Thyroid gland (tissue), 4 donors: ENCODE data around the gene RITA1. TPM values are rescaled to one million over a fixed set of nuclear protein-coding genes. Genes with fewer than 3 reads are reported as not detected.
"Not testable (repeated sequence)": the region's sequence is repeated elsewhere in the genome, so short reads cannot be mapped to it uniquely, and the experiment has no call there.

Experiments
- DNase-seq, 2 donors: peaks; one replicate each; pipeline ENCODE4 v3.0.0-alpha.2; 2019
- H3K27ac ChIP-seq, 3 donors: fragments of 200-600 bp; sonication (generic); 1 replicate in 2 of 3; 2 replicates in 1 of 3; pipeline ENCODE4 v1.5.1; 2016 to 2019; ENCODE audit warnings: mild to moderate bottlenecking in 1 of 3, moderate library complexity in 1 of 3
- H3K27me3 ChIP-seq: fragments of 200-600 bp; sonication (generic); one replicate; pipeline ENCODE4 v1.5.1; 2019
- H3K36me3 ChIP-seq, 2 donors: fragments of 200-600 bp; sonication (generic); one replicate each; pipeline ENCODE4 v1.5.1; 2016 to 2019
- H3K4me1 ChIP-seq, 2 donors: fragments of 200-600 bp; sonication (generic); one replicate each; pipeline ENCODE4 v1.5.1; 2017 to 2019
- H3K4me3 ChIP-seq, 3 donors: fragments of 200-600 bp; sonication (generic); replicated peaks in 1 of 3; 1 replicate in 2 of 3; 2 replicates in 1 of 3; pipeline ENCODE4 v1.5.1; 2016; ENCODE audit warnings: mild to moderate bottlenecking in 1 of 3
- H3K9me3 ChIP-seq: fragments of 200-600 bp; sonication (generic); one replicate; pipeline ENCODE4 v1.5.1; 2017
- CTCF ChIP-seq, 6 experiments: fragments of 200-600 bp in 3 of 6; fragments of 450-650 bp in 3 of 6; sonication (generic) in 3 of 6; IDR thresholded peaks; one replicate each; pipeline ENCODE4 v1.5.1; 2016 to 2019; ENCODE audit warnings: antibody characterized with exemption in 6 of 6, mild to moderate bottlenecking in 2 of 6, inconsistent platforms in 1 of 6, moderate library complexity in 1 of 6
- POLR2A ChIP-seq, 2 donors: fragments of 450-650 bp; IDR thresholded peaks; one replicate each; pipeline ENCODE4 v1.6.1; 2017; ENCODE audit warnings: antibody characterized with exemption in 2 of 2, mild to moderate bottlenecking in 2 of 2, moderate library complexity in 1 of 2
- WGBS, 2 donors: methylation state at CpG; one replicate each; pipeline ENCODE4 v1.1.5; 2017; 5-methylcytosine and 5-hydroxymethylcytosine counted together
- intact Hi-C: fragments of 100-400 bp; cut with DNase I; formaldehyde crosslinking; loops from one replicate; pipeline ENCODE4 v1.15.1; 2023
- total RNA-seq, 4 donors: library from RNA; depleted of rRNA; stranded (reverse); fragments of >200 nt; gene quantifications; one replicate each; pipeline ENCODE4 v1.2.3, GENCODE V29; 2016

RITA1 gene
- total RNA-seq, 4 donors from 2014 or later, result 26.6 to 39.6 (median 32.8) TPM

GRCh38 chr12:113203852-113204760, 18.6 kb downstream of the RITA1 start:
- H3K36me3 ChIP-seq, result no peaks in the 10 kb centered on the region
- H3K4me3 ChIP-seq, result no peak overlapping the region
- H3K27ac ChIP-seq, result peak overlapping the region; percentile 3 to 70 (median 66)
- H3K4me1 ChIP-seq, result peaks cover 5 to 14% of the 10 kb centered on the region in 2 donors
- DNase-seq, result no peak
- TF ChIP-seq POLR2A (IDR thresholded peaks at IDR 0.05), result no peak
- TF ChIP-seq CTCF (IDR thresholded peaks at IDR 0.05), result no peak
- WGBS, 2 donors, result 88 to 92% methylated on average over 8 of the region's 8 CpGs
- no peaks in the 10 kb centered on the region for H3K9me3 ChIP-seq
- intact Hi-C loops, result no loop called here
- H3K27me3 ChIP-seq, result no peaks in the 10 kb centered on the region

- peak; percentile 45 to 65 for DNase-seq
- 60 to 71% methylated on average over 3 of the region's 3 CpGs for WGBS, 2 donors
- intact Hi-C loops, result no loop called here
- H3K9me3 ChIP-seq, result no peaks in the 10 kb centered on the region
- no peaks in the 10 kb centered on the region for H3K27me3 ChIP-seq
- H3K4me1 ChIP-seq, result peaks cover 5 to 14% of the 10 kb centered on the region in 2 donors
- peak overlapping the region; percentile 3 to 70 (median 66) for H3K27ac ChIP-seq
- no peak overlapping the region for H3K4me3 ChIP-seq
- TF ChIP-seq CTCF (IDR thresholded peaks at IDR 0.05) (no peak), POLR2A (IDR thresholded peaks at IDR 0.05) (no peak)
- H3K36me3 ChIP-seq, result no peaks in the 10 kb centered on the region
Measured at GRCh38 chr12:113204804-113205203, 19.3 kb downstream of the RITA1 start.

- 96 to 98% methylated on average over 5 of the region's 5 CpGs for WGBS, 2 donors
- peaks cover 5 to 14% of the 10 kb centered on the region in 2 donors for H3K4me1 ChIP-seq
- intact Hi-C loops, H3K27me3 ChIP-seq, H3K4me3 ChIP-seq, H3K27ac ChIP-seq, H3K9me3 ChIP-seq, DNase-seq, H3K36me3 ChIP-seq: not testable (repeated sequence)
Measured at GRCh38 chr12:113206802-113207201, 21.3 kb downstream of the RITA1 start.

GRCh38 chr12:113207613-113208040, 22.1 kb downstream of the RITA1 start:
- H3K4me3 ChIP-seq, result no peak overlapping the region
- intact Hi-C loops, result no loop called here
- TF ChIP-seq CTCF (IDR thresholded peaks at IDR 0.05) (no peak), POLR2A (IDR thresholded peaks at IDR 0.05) (no peak)
- no peak overlapping the region for H3K27ac ChIP-seq
- no peaks in the 10 kb centered on the region for H3K36me3 ChIP-seq
- DNase-seq, result no peak
- WGBS, 2 donors, result 77 to 87% methylated on average over 6 of the region's 6 CpGs
- H3K27me3 ChIP-seq, result no peaks in the 10 kb centered on the region
- H3K9me3 ChIP-seq, result no peaks in the 10 kb centered on the region
- peaks cover 5 to 14% of the 10 kb centered on the region in 2 donors for H3K4me1 ChIP-seq

GRCh38 chr12:113208041-113208934, 22.8 kb downstream of the RITA1 start:
- H3K27ac ChIP-seq, result no peak overlapping the region
- intact Hi-C loops, result no loop called here

More at GRCh38 chr12:113208041-113208934, 22.8 kb downstream of the RITA1 start:
- H3K36me3 ChIP-seq, result no peaks in the 10 kb centered on the region
- no peak for DNase-seq
- TF ChIP-seq CTCF (IDR thresholded peaks at IDR 0.05), result no peak
- no peak for TF ChIP-seq POLR2A (IDR thresholded peaks at IDR 0.05)
- WGBS, 2 donors, result 80 to 81% methylated on average over 10 of the region's 10 CpGs
- H3K4me1 ChIP-seq, result peaks cover 5 to 14% of the 10 kb centered on the region in 2 donors
- H3K9me3 ChIP-seq, result no peaks in the 10 kb centered on the region
- H3K4me3 ChIP-seq, result no peak overlapping the region
- H3K27me3 ChIP-seq, result no peaks in the 10 kb centered on the region
